Natural killer cell (primary cell): ENCODE results near the gene SLC25A21. TPM values are rescaled to one million over a fixed set of nuclear protein-coding genes. Genes with fewer than 3 reads are reported as not detected.

ENCODE experiments used
- ATAC-seq, 3 donors: fragments of 150-1000 bp in 2 of 3; fragments of 200-7000 bp in 1 of 3; cut with Tn5 transposase; 1 replicate in 1 of 3; 2 replicates in 2 of 3; pipeline ENCODE4 v1.10.0; 2021; ENCODE audit warnings: mild to moderate bottlenecking in 2 of 3, moderate library complexity in 2 of 3
- DNase-seq, 2 donors: peaks; one replicate each; pipeline versions ENCODE4 v3.0.0 to v3.0.0-alpha.2; 2013 to 2021; ENCODE audit warnings: mixed read lengths in 1 of 2
- H3K27ac ChIP-seq: one replicate; pipeline ENCODE4 v1.5.1; 2013; ENCODE audit warnings: mild to moderate bottlenecking, low read length
- H3K27me3 ChIP-seq: one replicate; pipeline ENCODE4 v1.6.1; 2013; ENCODE audit warnings: low read length; ENCODE audit not compliant: control insufficient read depth, insufficient read depth
- H3K36me3 ChIP-seq: one replicate; pipeline ENCODE4 v1.6.1; 2013; ENCODE audit warnings: low read length; ENCODE audit not compliant: control insufficient read depth, insufficient read depth
- H3K4me1 ChIP-seq: one replicate; pipeline ENCODE4 v1.6.1; 2013; ENCODE audit warnings: low read length; ENCODE audit not compliant: control insufficient read depth, insufficient read depth
- H3K4me3 ChIP-seq: one replicate; pipeline ENCODE4 v1.5.1; 2013; ENCODE audit warnings: low read length
- H3K9me3 ChIP-seq: one replicate; pipeline ENCODE4 v1.6.1; 2013; ENCODE audit warnings: low read length; ENCODE audit not compliant: control insufficient read depth, insufficient read depth
- H3K27ac Mint-ChIP-seq, 2 donors: one replicate each; pipeline ENCODE4 v1.8.0; 2022; ENCODE audit warnings: mild to moderate bottlenecking in 2 of 2, mixed read lengths in 2 of 2, moderate library complexity in 1 of 2
- H3K27me3 Mint-ChIP-seq, 2 donors: one replicate each; pipeline ENCODE4 v1.8.0; 2022; ENCODE audit warnings: low read depth in 2 of 2, mixed read lengths in 2 of 2
- H3K36me3 Mint-ChIP-seq: one replicate; pipeline ENCODE4 v1.8.0; 2022; ENCODE audit warnings: mixed read lengths
- H3K4me1 Mint-ChIP-seq, 2 donors: one replicate each; pipeline ENCODE4 v1.8.0; 2022; ENCODE audit warnings: mixed read lengths in 2 of 2
- H3K4me3 Mint-ChIP-seq: one replicate; pipeline ENCODE4 v1.8.0; 2022; ENCODE audit warnings: mild to moderate bottlenecking, moderate library complexity, mixed read lengths
- H3K9me3 Mint-ChIP-seq, 2 donors: one replicate each; pipeline ENCODE4 v1.8.0; 2022; ENCODE audit warnings: mixed read lengths in 2 of 2
- whole genome bisulfite sequencing: methylation state at CpG from one replicate; pipeline ENCODE4 v1.1.7; 2013; ENCODE audit warnings: missing lambda C conversion rate; ENCODE audit not compliant: insufficient coverage; 5-methylcytosine and 5-hydroxymethylcytosine counted together
- intact Hi-C: fragments of 100-400 bp; cut with micrococcal nuclease; formaldehyde crosslinking; loops from one replicate; pipeline ENCODE4 v1.14.2; 2022
- total RNA-seq, 4 donors: library from RNA; stranded (reverse); fragments of 120-200 nt in 1 of 4; gene quantifications; one replicate each; pipeline versions ENCODE4 v1.2.3 to v1.2.4, GENCODE V29; 2013 to 2022
- TF ChIP-seq, protein P1 (sequence below): fragments of 200-600 bp; IDR thresholded peaks from one replicate; pipeline ENCODE4 v1.8.0; 2022; ENCODE audit warnings: antibody characterized with exemption

SLC25A21 gene
- total RNA-seq, 3 donors from 2014 or later (not counting 1 experiment from before 2014, with no cell fraction given), result not detected

DNA sequence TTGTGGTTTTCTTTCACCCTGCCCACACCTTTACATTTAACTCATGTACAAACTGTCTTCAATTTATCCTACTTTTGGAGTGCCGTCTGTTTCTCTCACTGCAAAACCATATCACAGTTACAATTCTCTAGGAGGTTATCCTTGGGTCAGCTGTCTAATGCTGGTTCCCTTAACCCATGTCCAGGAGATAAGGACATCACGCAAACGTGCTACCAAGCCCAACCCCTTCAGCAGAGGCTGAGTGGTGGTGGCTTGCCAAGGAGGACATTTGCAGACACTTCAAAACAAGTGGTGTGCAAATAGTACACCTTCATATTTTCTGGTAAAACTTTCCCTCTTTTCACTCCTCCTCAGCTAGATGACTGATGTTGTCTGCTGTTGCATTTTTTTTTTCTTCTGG is 342.9 kb downstream of the SLC25A21 start:
- no peak for ATAC-seq
- no peaks in the 10 kb centered on the region for H3K27me3 Mint-ChIP-seq
- 91% methylated on average over 3 of the region's 3 CpGs for WGBS

DNA sequence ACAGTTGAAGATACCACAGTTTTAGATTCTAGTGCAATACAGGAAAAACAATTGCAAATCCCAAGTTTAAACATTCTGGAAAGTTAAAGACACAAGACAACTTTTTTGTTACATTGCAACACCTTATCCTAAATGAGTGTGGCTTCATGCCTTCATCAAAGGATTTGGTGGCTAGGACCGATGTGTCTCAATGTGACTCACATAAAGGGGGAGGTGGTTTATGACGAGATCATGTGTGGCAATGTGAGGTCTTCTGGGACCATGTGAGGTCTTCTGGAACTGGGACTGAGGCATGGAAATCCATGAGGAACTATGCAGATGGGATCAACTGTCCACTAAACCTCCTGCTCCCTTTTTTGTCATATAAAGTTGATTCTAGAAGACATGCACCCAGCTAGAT is 344.5 kb downstream of the SLC25A21 start:
- TF ChIP-seq, protein P1, sequence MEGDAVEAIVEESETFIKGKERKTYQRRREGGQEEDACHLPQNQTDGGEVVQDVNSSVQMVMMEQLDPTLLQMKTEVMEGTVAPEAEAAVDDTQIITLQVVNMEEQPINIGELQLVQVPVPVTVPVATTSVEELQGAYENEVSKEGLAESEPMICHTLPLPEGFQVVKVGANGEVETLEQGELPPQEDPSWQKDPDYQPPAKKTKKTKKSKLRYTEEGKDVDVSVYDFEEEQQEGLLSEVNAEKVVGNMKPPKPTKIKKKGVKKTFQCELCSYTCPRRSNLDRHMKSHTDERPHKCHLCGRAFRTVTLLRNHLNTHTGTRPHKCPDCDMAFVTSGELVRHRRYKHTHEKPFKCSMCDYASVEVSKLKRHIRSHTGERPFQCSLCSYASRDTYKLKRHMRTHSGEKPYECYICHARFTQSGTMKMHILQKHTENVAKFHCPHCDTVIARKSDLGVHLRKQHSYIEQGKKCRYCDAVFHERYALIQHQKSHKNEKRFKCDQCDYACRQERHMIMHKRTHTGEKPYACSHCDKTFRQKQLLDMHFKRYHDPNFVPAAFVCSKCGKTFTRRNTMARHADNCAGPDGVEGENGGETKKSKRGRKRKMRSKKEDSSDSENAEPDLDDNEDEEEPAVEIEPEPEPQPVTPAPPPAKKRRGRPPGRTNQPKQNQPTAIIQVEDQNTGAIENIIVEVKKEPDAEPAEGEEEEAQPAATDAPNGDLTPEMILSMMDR, result no peak
- no peak overlapping the region for H3K27ac ChIP-seq
- ATAC-seq (no peak), DNase-seq (no peak)
- no peaks in the 10 kb centered on the region for H3K27me3 ChIP-seq
- H3K27me3 Mint-ChIP-seq, result no peaks in the 10 kb centered on the region
- no peaks in the 10 kb centered on the region for H3K4me1 Mint-ChIP-seq
- H3K4me1 ChIP-seq, result no peaks in the 10 kb centered on the region
- H3K9me3 ChIP-seq, result no peaks in the 10 kb centered on the region
- intact Hi-C loops, result no loop called here
- no peaks in the 10 kb centered on the region for H3K36me3 Mint-ChIP-seq
- no peaks in the 10 kb centered on the region for H3K36me3 ChIP-seq
- no peak overlapping the region for H3K4me3 ChIP-seq
- H3K9me3 Mint-ChIP-seq, result peaks cover 3 to 6% of the 10 kb centered on the region in 2 donors
- no peak overlapping the region for H3K4me3 Mint-ChIP-seq
- H3K27ac Mint-ChIP-seq, result no peak overlapping the region
- 35% methylated on average over 2 of the region's 2 CpGs for WGBS

More for the DNA sequence above, 342.9 kb downstream of the SLC25A21 start:
- no peak overlapping the region for H3K4me3 ChIP-seq
- H3K36me3 Mint-ChIP-seq, result no peaks in the 10 kb centered on the region
- H3K4me1 ChIP-seq, result no peaks in the 10 kb centered on the region
- no peak overlapping the region for H3K4me3 Mint-ChIP-seq
- H3K9me3 ChIP-seq, result no peaks in the 10 kb centered on the region
- DNase-seq, result no peak
- H3K27me3 ChIP-seq, result no peaks in the 10 kb centered on the region
- no peaks in the 10 kb centered on the region for H3K4me1 Mint-ChIP-seq
- TF ChIP-seq, protein P1, result no peak
- intact Hi-C loops, result no loop called here
- no peaks in the 10 kb centered on the region for H3K36me3 ChIP-seq
- H3K9me3 Mint-ChIP-seq, result peaks cover 3 to 9% of the 10 kb centered on the region in 2 donors
- H3K27ac ChIP-seq, result no peak overlapping the region
- no peak overlapping the region for H3K27ac Mint-ChIP-seq

DNA sequence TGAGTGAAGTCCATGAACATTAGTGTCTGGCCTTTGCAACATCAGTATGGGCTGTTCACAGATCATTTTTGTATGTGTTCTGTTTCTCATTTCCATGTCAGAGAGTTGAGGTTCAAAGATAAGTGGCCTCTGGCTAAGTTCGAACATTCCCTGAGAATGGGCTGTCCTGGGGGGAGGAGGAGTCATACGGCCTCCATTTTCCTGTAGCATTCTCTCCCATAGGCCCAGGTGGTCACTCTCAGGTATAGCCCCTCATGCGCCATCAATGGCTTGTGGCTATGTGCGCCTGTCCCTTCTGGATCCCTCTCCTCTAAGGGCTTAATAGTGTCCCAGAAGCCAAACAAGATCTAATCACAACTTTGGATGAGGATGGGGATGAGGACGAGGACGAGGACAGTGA is 345.8 kb downstream of the SLC25A21 start:
- H3K4me1 ChIP-seq, result no peaks in the 10 kb centered on the region
- intact Hi-C loops, result no loop called here
- WGBS, result 82% methylated on average over 5 of the region's 6 CpGs

DNA sequence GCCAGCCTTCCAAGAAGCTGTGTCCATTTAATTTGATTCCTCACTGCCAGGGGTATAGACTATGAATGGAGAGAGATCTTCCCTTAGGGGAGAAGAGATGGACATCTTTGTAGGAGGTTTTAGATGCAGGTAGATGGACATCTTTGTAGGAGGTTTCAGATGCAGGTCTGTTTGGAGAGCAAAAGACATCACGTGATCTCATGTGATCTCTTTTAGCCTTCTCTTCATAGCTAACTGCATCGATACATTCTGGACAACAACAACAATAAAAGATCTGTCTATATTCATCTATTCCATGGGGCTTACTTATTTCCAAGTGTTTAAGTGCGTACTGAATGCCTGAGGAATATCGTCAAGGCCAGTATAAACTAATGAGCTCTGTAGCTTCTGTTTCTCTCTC is 347.6 kb downstream of the SLC25A21 start:
- Histone ChIP-seq H3K9me3 (no peaks in the 10 kb centered on the region), H3K36me3 (no peaks in the 10 kb centered on the region), H3K4me3 (no peak overlapping the region), H3K27me3 (no peaks in the 10 kb centered on the region), H3K27ac (no peak overlapping the region), H3K4me1 (no peaks in the 10 kb centered on the region)
- Mint-ChIP-seq H3K36me3 (no peaks in the 10 kb centered on the region), H3K4me1 (no peaks in the 10 kb centered on the region), H3K27ac (no peak overlapping the region), H3K27me3 (no peaks in the 10 kb centered on the region), H3K9me3 (peaks cover 5 to 6% of the 10 kb centered on the region in 2 donors), H3K4me3 (no peak overlapping the region)
- no peak for ATAC-seq
- no peak for DNase-seq
- 93% methylated on average over 4 of the region's 4 CpGs for WGBS
- TF ChIP-seq, protein P1, result no peak
- intact Hi-C loops, result no loop called here

More for the DNA sequence above, 345.8 kb downstream of the SLC25A21 start:
- Histone ChIP-seq H3K36me3 (no peaks in the 10 kb centered on the region), H3K9me3 (no peaks in the 10 kb centered on the region), H3K27ac (no peak overlapping the region), H3K4me3 (no peak overlapping the region), H3K27me3 (no peaks in the 10 kb centered on the region)
- Mint-ChIP-seq H3K27ac (no peak overlapping the region), H3K4me3 (no peak overlapping the region), H3K27me3 (no peaks in the 10 kb centered on the region), H3K4me1 (no peaks in the 10 kb centered on the region), H3K9me3 (peaks cover 3 to 5% of the 10 kb centered on the region in 2 donors), H3K36me3 (no peaks in the 10 kb centered on the region)
- DNase-seq (no peak), ATAC-seq (no peak)
- TF ChIP-seq, protein P1, result no peak
